Upper lobe of left lung (tissue), 6 donors: Measurements from ENCODE around the gene SLC17A2. TPM values are rescaled to one million over a fixed set of nuclear protein-coding genes. Genes with fewer than 3 reads are reported as not detected.

Experiments used
- ATAC-seq, 2 donors: fragments of 200-7000 bp; cut with Tn5 transposase; one replicate each; pipeline ENCODE4 v1.9.1; 2022; ENCODE audit warnings: mild to moderate bottlenecking in 2 of 2, moderate library complexity in 2 of 2; ENCODE audit not compliant: low FRiP score in 2 of 2
- DNase-seq, 2 donors: peaks; one replicate each; pipeline ENCODE4 v3.0.0-alpha.2; 2019 to 2020
- H3K27ac ChIP-seq, 4 donors: fragments of 200-600 bp; sonication (generic); one replicate each; pipeline ENCODE4 v1.5.1; 2016 to 2019
- H3K27me3 ChIP-seq, 4 donors: fragments of 200-600 bp; sonication (generic); one replicate each; pipeline ENCODE4 v1.5.1; 2017 to 2019
- H3K36me3 ChIP-seq, 4 donors: fragments of 200-600 bp; sonication (generic); one replicate each; pipeline ENCODE4 v1.5.1; 2016 to 2019
- H3K4me1 ChIP-seq, 4 donors: fragments of 200-600 bp; sonication (generic); one replicate each; pipeline ENCODE4 v1.5.1; 2018 to 2019
- H3K4me3 ChIP-seq, 4 donors: fragments of 200-600 bp; sonication (generic); one replicate each; pipeline ENCODE4 v1.5.1; 2017 to 2019; ENCODE audit warnings: mild to moderate bottlenecking in 2 of 4, moderate library complexity in 1 of 4
- H3K9me3 ChIP-seq, 4 donors: fragments of 200-600 bp; sonication (generic); one replicate each; pipeline ENCODE4 v1.5.1; 2018 to 2019
- EP300 ChIP-seq, 4 donors: sonication (generic); formaldehyde crosslinking; IDR thresholded peaks; one replicate each; pipeline ENCODE4 v1.5.1; 2017; ENCODE audit warnings: antibody characterized with exemption in 4 of 4, control low read depth in 2 of 4
- POLR2A ChIP-seq, 4 donors: fragments of 450-650 bp; IDR thresholded peaks; one replicate each; pipeline ENCODE4 v1.5.1; 2016 to 2017; ENCODE audit warnings: antibody characterized with exemption in 4 of 4, mild to moderate bottlenecking in 2 of 4
- POLR2AphosphoS5 ChIP-seq, 2 donors: sonication (generic); formaldehyde crosslinking; IDR thresholded peaks; one replicate each; pipeline ENCODE4 v1.5.1; 2017; ENCODE audit warnings: antibody characterized with exemption in 2 of 2
- WGBS, 2 donors: methylation state at CpG; one replicate each; pipeline ENCODE4 v1.1.5; 2017 to 2018; 5-methylcytosine and 5-hydroxymethylcytosine counted together
- total RNA-seq, 6 donors: library from RNA; depleted of rRNA in 4 of 6; stranded (reverse); fragments of >200 nt in 4 of 6; gene quantifications; one replicate each; pipeline versions ENCODE4 v1.1.0 to v1.2.1, GENCODE V29; 2016 to 2021
- TF ChIP-seq, protein P1 (sequence below), 6 experiments: fragments of 450-650 bp in 4 of 6; fragments of 200-600 bp in 2 of 6; sonication (generic) in 2 of 6; IDR thresholded peaks; one replicate each; pipeline ENCODE4 v1.5.1; 2016 to 2019; ENCODE audit warnings: antibody characterized with exemption in 6 of 6
- donor health status: DM: no; HTN: no; CAD: no; lungs with moderate emphysema.
- donor health status: DM: no; HTN: yes; CAD: no; lungs with severe emphysema.

SLC17A2 gene
- total RNA-seq, 6 donors from 2014 or later = not detected

DNA sequence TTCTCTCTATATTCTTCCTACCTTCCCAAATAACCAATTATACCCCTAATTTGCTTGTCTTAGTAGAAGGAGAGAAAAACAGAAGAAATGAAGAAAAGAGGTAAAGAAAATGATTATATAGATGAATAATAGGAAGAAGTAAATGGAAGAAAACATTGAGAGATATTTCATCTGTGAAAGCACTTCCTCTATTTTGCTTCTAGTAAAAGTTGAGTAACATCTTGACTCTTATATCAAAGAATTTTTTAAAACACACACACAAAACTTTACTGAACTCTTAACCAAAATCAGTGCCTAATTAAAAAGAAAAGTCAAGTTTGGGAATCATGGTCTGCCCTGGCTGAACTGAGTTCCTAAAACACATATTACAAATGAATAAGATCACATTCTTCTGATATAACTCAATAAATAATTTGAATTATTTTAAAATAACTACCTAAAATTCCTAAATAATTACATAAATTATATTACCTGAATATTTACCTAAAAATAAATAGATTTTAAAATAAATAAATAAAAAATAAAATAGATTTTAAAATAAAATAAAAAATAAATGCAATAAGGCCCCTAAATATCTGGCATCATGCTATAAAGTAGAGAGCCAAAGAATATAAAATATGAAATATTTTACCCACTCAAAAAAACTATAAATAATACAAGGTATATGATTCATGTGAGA lies 8.8 kb downstream of the SLC17A2 start:
- Histone ChIP-seq H3K4me3 (no peak overlapping the region), H3K9me3 (no peaks in the 10 kb centered on the region), H3K36me3 (no peaks in the 10 kb centered on the region), H3K27ac (no peak overlapping the region), H3K4me1 (no peaks in the 10 kb centered on the region), H3K27me3 (no peaks in the 10 kb centered on the region)
- TF ChIP-seq POLR2AphosphoS5 (IDR thresholded peaks at IDR 0.05) (no peak), POLR2A (IDR thresholded peaks at IDR 0.05) (no peak)
- ATAC-seq = no peak
- DNase-seq = no peak

DNA sequence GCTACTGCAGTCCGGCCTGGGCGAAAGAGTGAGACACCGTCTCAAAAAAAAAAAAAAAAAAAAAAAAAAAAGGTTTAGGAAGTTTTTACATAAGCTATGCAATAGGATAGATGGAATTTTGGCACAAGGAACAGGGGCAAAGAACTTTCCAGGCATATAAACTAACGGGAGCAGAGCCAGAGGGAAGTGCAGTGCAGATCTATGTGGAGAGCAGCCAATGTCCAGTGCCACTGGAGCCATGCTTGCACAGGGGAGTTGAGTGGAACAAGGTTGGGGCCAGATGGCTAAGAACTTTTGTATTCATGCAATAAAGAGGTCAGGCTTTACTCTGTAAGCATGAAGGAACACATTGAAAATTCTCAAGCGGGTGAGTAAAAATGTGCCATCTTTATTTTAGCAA lies 10.8 kb downstream of the SLC17A2 start:
- 83 to 96% methylated on average over 4 to 5 of the region's 5 CpGs for WGBS, 2 donors
- H3K4me3 ChIP-seq = no peak overlapping the region
- no peaks in the 10 kb centered on the region for H3K36me3 ChIP-seq
- no peaks in the 10 kb centered on the region for H3K27me3 ChIP-seq
- no peak overlapping the region for H3K27ac ChIP-seq
- TF ChIP-seq POLR2AphosphoS5 (IDR thresholded peaks at IDR 0.05) = no peak
- TF ChIP-seq EP300 (IDR thresholded peaks at IDR 0.05) = no peak
- TF ChIP-seq, protein P1, sequence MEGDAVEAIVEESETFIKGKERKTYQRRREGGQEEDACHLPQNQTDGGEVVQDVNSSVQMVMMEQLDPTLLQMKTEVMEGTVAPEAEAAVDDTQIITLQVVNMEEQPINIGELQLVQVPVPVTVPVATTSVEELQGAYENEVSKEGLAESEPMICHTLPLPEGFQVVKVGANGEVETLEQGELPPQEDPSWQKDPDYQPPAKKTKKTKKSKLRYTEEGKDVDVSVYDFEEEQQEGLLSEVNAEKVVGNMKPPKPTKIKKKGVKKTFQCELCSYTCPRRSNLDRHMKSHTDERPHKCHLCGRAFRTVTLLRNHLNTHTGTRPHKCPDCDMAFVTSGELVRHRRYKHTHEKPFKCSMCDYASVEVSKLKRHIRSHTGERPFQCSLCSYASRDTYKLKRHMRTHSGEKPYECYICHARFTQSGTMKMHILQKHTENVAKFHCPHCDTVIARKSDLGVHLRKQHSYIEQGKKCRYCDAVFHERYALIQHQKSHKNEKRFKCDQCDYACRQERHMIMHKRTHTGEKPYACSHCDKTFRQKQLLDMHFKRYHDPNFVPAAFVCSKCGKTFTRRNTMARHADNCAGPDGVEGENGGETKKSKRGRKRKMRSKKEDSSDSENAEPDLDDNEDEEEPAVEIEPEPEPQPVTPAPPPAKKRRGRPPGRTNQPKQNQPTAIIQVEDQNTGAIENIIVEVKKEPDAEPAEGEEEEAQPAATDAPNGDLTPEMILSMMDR (IDR thresholded peaks at IDR 0.05) = no peak
- no peak for TF ChIP-seq POLR2A (IDR thresholded peaks at IDR 0.05)
- no peaks in the 10 kb centered on the region for H3K4me1 ChIP-seq
- ATAC-seq = no peak
- no peaks in the 10 kb centered on the region for H3K9me3 ChIP-seq
- no peak for DNase-seq

DNA sequence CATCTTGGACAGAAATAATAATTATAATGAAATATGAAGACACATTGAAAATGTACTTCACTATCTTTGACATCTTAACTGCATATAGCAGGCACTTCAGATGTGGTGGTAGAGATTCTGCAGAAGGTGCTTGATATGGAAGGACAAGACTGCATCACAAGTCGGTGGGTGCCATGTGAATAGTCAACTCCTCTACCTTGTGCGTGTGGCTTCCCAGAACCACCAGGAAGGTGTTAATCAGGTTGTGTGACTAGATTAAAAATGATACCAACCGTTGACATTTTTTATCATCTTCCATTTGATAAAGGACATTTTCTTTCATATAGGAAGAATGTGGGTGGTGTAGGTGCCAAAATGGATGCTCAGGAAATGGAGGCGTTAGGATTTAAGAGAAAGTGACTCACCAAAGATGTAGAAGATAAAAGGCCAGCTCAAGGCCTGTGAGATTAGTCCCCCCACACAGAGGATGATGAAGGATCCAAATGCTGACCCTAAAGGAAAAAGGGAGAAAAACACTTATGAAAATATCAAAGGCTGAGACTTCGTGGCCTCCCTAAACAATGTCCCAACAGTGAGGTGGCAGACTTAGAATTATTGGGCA lies 12.3 kb downstream of the SLC17A2 start:
- 69 to 70% methylated on average over 5 of the region's 5 CpGs for WGBS, 2 donors
- no peak for ATAC-seq

DNA sequence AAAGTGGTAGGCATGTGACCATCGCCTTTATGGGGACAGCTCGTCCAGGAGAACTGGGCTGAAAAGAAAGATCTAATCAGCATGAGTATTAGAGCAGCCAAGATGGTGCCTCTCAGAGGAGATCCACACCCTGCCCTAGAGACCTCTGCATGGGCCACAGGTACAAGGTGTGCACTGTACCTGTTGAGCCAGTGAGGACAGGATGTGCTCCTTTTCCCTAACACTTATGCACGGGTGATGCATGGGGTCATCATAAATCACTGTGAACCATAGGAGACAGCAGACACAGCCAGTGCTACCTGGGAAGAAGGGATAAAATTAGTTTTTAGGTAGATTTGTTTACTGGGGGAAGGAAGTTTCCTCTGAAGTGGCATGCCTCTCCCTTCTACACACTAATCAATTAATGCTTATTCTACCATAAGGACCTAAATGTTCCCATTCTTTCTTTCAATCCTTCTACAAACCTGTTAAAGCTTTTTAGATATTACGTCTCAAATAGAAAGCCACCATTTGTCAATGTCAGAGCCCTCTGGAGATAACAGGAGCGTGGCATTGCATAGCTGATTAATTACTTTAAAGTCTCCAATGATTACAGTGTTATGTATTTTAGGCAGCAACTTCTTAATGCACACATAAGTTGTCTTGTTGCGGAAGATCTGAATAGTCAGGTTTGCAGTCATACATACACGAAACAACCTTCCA lies 13.6 kb downstream of the SLC17A2 start:
- Histone ChIP-seq H3K27ac (no peak overlapping the region), H3K36me3 (no peaks in the 10 kb centered on the region), H3K4me1 (no peaks in the 10 kb centered on the region), H3K4me3 (no peak overlapping the region), H3K9me3 (no peaks in the 10 kb centered on the region), H3K27me3 (no peaks in the 10 kb centered on the region)
- DNase-seq (no peak), ATAC-seq (no peak)
- 87% methylated on average over 7 of the region's 7 CpGs for WGBS, 2 donors
- no peak for TF ChIP-seq POLR2AphosphoS5 (IDR thresholded peaks at IDR 0.05)
- no peak for TF ChIP-seq EP300 (IDR thresholded peaks at IDR 0.05)
- TF ChIP-seq, protein P1 (IDR thresholded peaks at IDR 0.05) = no peak
- TF ChIP-seq POLR2A (IDR thresholded peaks at IDR 0.05) = no peak

More for the DNA sequence above, 12.3 kb downstream of the SLC17A2 start:
- H3K27ac ChIP-seq = no peak overlapping the region
- no peaks in the 10 kb centered on the region for H3K4me1 ChIP-seq
- H3K36me3 ChIP-seq = no peaks in the 10 kb centered on the region
- no peak overlapping the region for H3K4me3 ChIP-seq
- H3K9me3 ChIP-seq = no peaks in the 10 kb centered on the region
- no peak for DNase-seq
- H3K27me3 ChIP-seq = no peaks in the 10 kb centered on the region
- TF ChIP-seq, protein P1 (IDR thresholded peaks at IDR 0.05) = no peak
- TF ChIP-seq EP300 (IDR thresholded peaks at IDR 0.05) (no peak), POLR2A (IDR thresholded peaks at IDR 0.05) (no peak), POLR2AphosphoS5 (IDR thresholded peaks at IDR 0.05) (no peak)

DNA sequence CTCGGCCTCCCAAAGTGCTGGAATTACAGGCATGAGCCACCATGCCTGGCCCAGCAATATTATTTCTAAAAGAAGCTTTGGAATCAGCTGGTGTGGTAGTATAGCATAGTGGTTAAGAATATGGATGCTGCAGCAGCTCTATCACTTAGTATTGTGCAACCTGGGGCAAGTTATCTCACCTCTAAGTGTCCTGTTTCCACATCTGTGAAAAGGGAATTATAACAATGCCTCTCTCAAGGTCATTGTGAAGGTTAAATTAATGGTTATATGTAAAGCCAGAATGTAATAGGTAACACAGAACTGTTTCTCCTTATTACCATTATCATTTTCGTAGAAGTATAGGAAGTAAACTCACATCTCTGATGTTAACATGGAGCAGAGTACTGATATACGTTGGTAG lies 14.2 kb downstream of the SLC17A2 start:
- H3K27me3 ChIP-seq = no peaks in the 10 kb centered on the region
- no peak overlapping the region for H3K27ac ChIP-seq
- no peaks in the 10 kb centered on the region for H3K9me3 ChIP-seq
- ATAC-seq (no peak), DNase-seq (no peak)
- 78 to 79% methylated on average over 3 of the region's 3 CpGs for WGBS, 2 donors
- H3K4me3 ChIP-seq = no peak overlapping the region
- no peak for TF ChIP-seq POLR2A (IDR thresholded peaks at IDR 0.05)
- TF ChIP-seq EP300 (IDR thresholded peaks at IDR 0.05) = no peak
- no peak for TF ChIP-seq POLR2AphosphoS5 (IDR thresholded peaks at IDR 0.05)
- TF ChIP-seq, protein P1 (IDR thresholded peaks at IDR 0.05) = no peak
- H3K4me1 ChIP-seq = no peaks in the 10 kb centered on the region
- H3K36me3 ChIP-seq = no peaks in the 10 kb centered on the region
